ENCODE data around the gene BRD7.

- TF ChIP-seq, protein P1, sequence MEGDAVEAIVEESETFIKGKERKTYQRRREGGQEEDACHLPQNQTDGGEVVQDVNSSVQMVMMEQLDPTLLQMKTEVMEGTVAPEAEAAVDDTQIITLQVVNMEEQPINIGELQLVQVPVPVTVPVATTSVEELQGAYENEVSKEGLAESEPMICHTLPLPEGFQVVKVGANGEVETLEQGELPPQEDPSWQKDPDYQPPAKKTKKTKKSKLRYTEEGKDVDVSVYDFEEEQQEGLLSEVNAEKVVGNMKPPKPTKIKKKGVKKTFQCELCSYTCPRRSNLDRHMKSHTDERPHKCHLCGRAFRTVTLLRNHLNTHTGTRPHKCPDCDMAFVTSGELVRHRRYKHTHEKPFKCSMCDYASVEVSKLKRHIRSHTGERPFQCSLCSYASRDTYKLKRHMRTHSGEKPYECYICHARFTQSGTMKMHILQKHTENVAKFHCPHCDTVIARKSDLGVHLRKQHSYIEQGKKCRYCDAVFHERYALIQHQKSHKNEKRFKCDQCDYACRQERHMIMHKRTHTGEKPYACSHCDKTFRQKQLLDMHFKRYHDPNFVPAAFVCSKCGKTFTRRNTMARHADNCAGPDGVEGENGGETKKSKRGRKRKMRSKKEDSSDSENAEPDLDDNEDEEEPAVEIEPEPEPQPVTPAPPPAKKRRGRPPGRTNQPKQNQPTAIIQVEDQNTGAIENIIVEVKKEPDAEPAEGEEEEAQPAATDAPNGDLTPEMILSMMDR (conservative IDR thresholded peaks at IDR 0.05; ENCODE audit: low read depth, low read length), result no peak
- TF ChIP-seq POLR2A (IDR thresholded peaks at IDR 0.05; ENCODE audit: low read depth, low read length), result no peak
These were observed 51.7 kb downstream of the BRD7 start for GRCh38 chr16:50316848-50317630.

Data from IMR-90 (cell line).